IMR-90 (cell line): ENCODE data around the gene ANKMY2. TPM values are rescaled to one million over a fixed set of nuclear protein-coding genes. Genes with fewer than 3 reads are reported as not detected.

Experiments used
- ATAC-seq: fragments of 200-7000 bp; cut with Tn5 transposase; 2 replicates; pipeline ENCODE4 v1.9.1; 2020; ENCODE audit warnings: low read depth, mild to moderate bottlenecking, moderate library complexity
- BruUV-seq: library from RNA; stranded (reverse); fragments of 400-500 nt; replicated peaks from 2 replicates; lab custom pipeline; 2021; lab: Mats Ljungman, UMichigan
- CTCF ChIA-PET: fragments of 300-600 bp; formaldehyde crosslinking; extraction: SDS; loops from one replicate; lab custom pipeline; 2021; ENCODE audit warnings: antibody characterized with exemption; lab: Yijun Ruan, JAX
- POLR2A ChIA-PET: fragments of 300-600 bp; sonication (Branson Sonifier 250); formaldehyde crosslinking; loops from one replicate; lab custom pipeline; 2022; ENCODE audit warnings: antibody characterized with exemption; ENCODE audit not compliant: unreplicated experiment; lab: Charles Lee
- DNase-seq: peaks from one replicate; pipeline ENCODE4 v3.0.0; 2013
- H2AFZ ChIP-seq: replicated peaks from 2 replicates; pipeline ENCODE3; 2013; ENCODE audit warnings: low read length, mild to moderate bottlenecking; ENCODE audit not compliant: poor library complexity
- H2AK5ac ChIP-seq: 2 replicates; pipeline ENCODE4 v1.6.1; 2013; ENCODE audit warnings: low read depth, low read length, inconsistent platforms
- H2AK9ac ChIP-seq: replicated peaks from 2 replicates; pipeline ENCODE3; 2013; ENCODE audit warnings: mild to moderate bottlenecking, low read depth, low read length, moderate library complexity; ENCODE audit not compliant: poor library complexity
- H2BK120ac ChIP-seq: 2 replicates; pipeline ENCODE4 v1.6.1; 2013; ENCODE audit warnings: low read depth, low read length, inconsistent platforms
- H2BK15ac ChIP-seq: 3 replicates; pipeline ENCODE4 v1.6.1; 2013; ENCODE audit warnings: low read depth, low read length, inconsistent platforms
- H2BK20ac ChIP-seq: 2 replicates; pipeline ENCODE4 v1.6.1; 2013; ENCODE audit warnings: low read depth, mild to moderate bottlenecking, inconsistent platforms, low read length, moderate library complexity
- H2BK5ac ChIP-seq: 2 replicates; pipeline ENCODE4 v1.6.1; 2013; ENCODE audit warnings: mild to moderate bottlenecking, low read depth, low read length, inconsistent platforms; ENCODE audit not compliant: poor library complexity, severe bottlenecking
- H3K14ac ChIP-seq: replicated peaks from 2 replicates; pipeline ENCODE4 v1.6.1; 2013; ENCODE audit warnings: low read depth, low read length, inconsistent platforms
- H3K18ac ChIP-seq: 2 replicates; pipeline ENCODE4 v1.6.1; 2013; ENCODE audit warnings: low read depth, low read length, control low read depth
- H3K23ac ChIP-seq: 2 replicates; pipeline ENCODE4 v1.6.1; 2013; ENCODE audit warnings: low read depth, low read length, inconsistent platforms
- H3K27ac ChIP-seq: 2 replicates; pipeline ENCODE4 v1.5.1; 2013; ENCODE audit warnings: mild to moderate bottlenecking, control low read depth, low read length; ENCODE audit not compliant: insufficient read depth
- H3K27me3 ChIP-seq: 2 replicates; pipeline ENCODE4 v1.6.1; 2013; ENCODE audit warnings: low read length; ENCODE audit not compliant: control insufficient read depth, insufficient read depth
- H3K36me3 ChIP-seq: 2 replicates; pipeline ENCODE4 v1.6.1; 2013; ENCODE audit warnings: low read length, mixed read lengths; ENCODE audit not compliant: control insufficient read depth, insufficient read depth
- H3K4ac ChIP-seq: 2 replicates; pipeline ENCODE4 v1.6.1; 2013; ENCODE audit warnings: low read depth, low read length, inconsistent platforms
- H3K4me1 ChIP-seq: 2 replicates; pipeline ENCODE4 v1.6.1; 2013; ENCODE audit warnings: low read length, mixed read lengths; ENCODE audit not compliant: control insufficient read depth, insufficient read depth
- H3K4me2 ChIP-seq: 2 replicates; pipeline ENCODE4 v1.6.1; 2013; ENCODE audit warnings: low read depth, mild to moderate bottlenecking, control low read depth, low read length, moderate library complexity
- H3K4me3 ChIP-seq: 2 replicates; pipeline ENCODE4 v1.5.1; 2013; ENCODE audit warnings: low read depth, mild to moderate bottlenecking, control low read depth, low read length, moderate library complexity; ENCODE audit not compliant: insufficient read depth
- H3K56ac ChIP-seq: 2 replicates; pipeline ENCODE4 v1.6.1; 2013; ENCODE audit warnings: low read length, inconsistent platforms; ENCODE audit not compliant: insufficient read depth; ENCODE audit errors: extremely low read depth
- H3K79me1 ChIP-seq, 2 experiments: 2 replicates each; pipeline ENCODE4 v1.6.1; 2013; ENCODE audit warnings: low read length in 2 of 2, inconsistent platforms in 1 of 2, low read depth in 1 of 2
- H3K9ac ChIP-seq: 2 replicates; pipeline ENCODE4 v1.6.1; 2013; ENCODE audit warnings: low read depth, low read length, control low read depth
- H3K9me1 ChIP-seq: 2 replicates; pipeline ENCODE4 v1.6.1; 2013; ENCODE audit warnings: low read length, inconsistent platforms; ENCODE audit not compliant: insufficient read depth
- H3K9me3 ChIP-seq: 2 replicates; pipeline ENCODE4 v1.6.1; 2013; ENCODE audit warnings: low read length; ENCODE audit not compliant: control insufficient read depth, insufficient read depth
- H4K20me1 ChIP-seq: 2 replicates; pipeline ENCODE4 v1.6.1; 2013; ENCODE audit warnings: low read length, inconsistent platforms; ENCODE audit not compliant: insufficient read depth
- H4K5ac ChIP-seq: 2 replicates; pipeline ENCODE4 v1.6.1; 2013; ENCODE audit warnings: mild to moderate bottlenecking, low read depth, low read length, control low read depth
- H4K8ac ChIP-seq, 2 experiments: 2 replicates each; pipeline ENCODE4 v1.6.1; 2013; ENCODE audit warnings: low read depth in 2 of 2, low read length in 2 of 2, control low read depth in 1 of 2, inconsistent platforms in 1 of 2
- H4K91ac ChIP-seq: 2 replicates; pipeline ENCODE4 v1.6.1; 2013; ENCODE audit warnings: low read depth, low read length, inconsistent platforms; ENCODE audit not compliant: insufficient read depth
- CEBPB ChIP-seq: IDR thresholded peaks from 2 replicates; pipeline ENCODE4 v1.6.1; 2012; ENCODE audit warnings: low read depth, low read length, improper control_type of control experiment
- MXI1 ChIP-seq: IDR thresholded peaks from 2 replicates; pipeline ENCODE4 v1.6.1; 2012; ENCODE audit warnings: low read depth, mild to moderate bottlenecking, low read length, moderate library complexity, borderline replicate concordance
- NFE2L2 ChIP-seq: fragments of 150-350 bp; IDR thresholded peaks from 2 replicates; pipeline ENCODE4 v1.6.1; 2016; ENCODE audit warnings: low read depth, mild to moderate bottlenecking, low read length
- RAD21 ChIP-seq: IDR thresholded peaks from 2 replicates; pipeline ENCODE4 v1.6.1; 2012; ENCODE audit warnings: low read length, improper control_type of control experiment
- SMC3 ChIP-seq: fragments of 150-350 bp; IDR thresholded peaks from 2 replicates; pipeline ENCODE4 v1.6.1; 2016; ENCODE audit warnings: low read depth, mild to moderate bottlenecking, antibody characterized with exemption, low read length, moderate library complexity
- WGBS, 2 experiments: methylation state at CpG; one replicate each; pipeline versions ENCODE4 v1.1.5 to v1.1.7; 2013; ENCODE audit warnings: missing lambda C conversion rate in 2 of 2; ENCODE audit not compliant: insufficient read length in 1 of 2; ENCODE audit errors: extremely low coverage in 2 of 2; 5-methylcytosine and 5-hydroxymethylcytosine counted together
- dilution Hi-C: fragments of 300-500 bp; cut with HindIII; formaldehyde crosslinking; loops from one replicate; pipeline ENCODE4 v1.14.3; 2018; ENCODE audit warnings: low sequenced_read_pairs; ENCODE audit not compliant: unreplicated experiment
- in situ Hi-C: fragments of 300-500 bp; cut with MboI; formaldehyde crosslinking; loops from 3 replicates; pipeline ENCODE4 v1.14.3; 2019; ENCODE audit warnings: low sequenced_read_pairs, inconsistent platforms, mixed read lengths
- intact Hi-C: fragments of 100-400 bp; cut with micrococcal nuclease; formaldehyde crosslinking; loops from 2 replicates; pipeline ENCODE4 v1.10.0; 2022
- polyA plus RNA-seq, 3 experiments: library from polyadenylated mRNA; depleted of rRNA; stranded (reverse); fragments of >200 nt; gene quantifications; 2 replicates each; pipeline ENCODE4 v1.2.3, GENCODE V29; 2012; ENCODE audit warnings: low replicate concordance in 1 of 3
- total RNA-seq: library from RNA; depleted of rRNA; stranded (reverse); fragments of >200 nt; gene quantifications from 2 replicates; pipeline ENCODE4 v1.2.3, GENCODE V29; 2012

Gene ANKMY2
- total and polyA plus RNA-seq, 2 of the 4 experiments (the other 2 are of a cell fraction): 19.5 to 41.9 TPM

- ATAC-seq: no peak
- POLR2A ChIA-PET: no interaction called here
- Histone ChIP-seq H4K8ac (no peak overlapping the region), H3K4ac (no peak overlapping the region), H3K9ac (no peak overlapping the region), H3K14ac (no peak overlapping the region), H3K4me2 (no peak overlapping the region), H2BK20ac (no peak overlapping the region), H2AFZ (no peak overlapping the region), H2BK120ac (no peak overlapping the region), H2BK5ac (peak overlapping the region; percentile 50), H4K20me1 (no peaks in the 10 kb centered on the region), H3K36me3 (peaks cover 6% of the 10 kb centered on the region), H3K9me3 (no peaks in the 10 kb centered on the region), H2BK15ac (no peak overlapping the region), H3K27me3 (no peaks in the 10 kb centered on the region), H4K5ac (no peak overlapping the region), H3K18ac (peak overlapping the region; percentile 24; the same call in 1 of the 2 replicates), H2AK9ac (no peak overlapping the region), H3K23ac (no peak overlapping the region), H4K91ac (no peak overlapping the region; the same call in 1 of the 2 replicates), H3K4me1 (peaks cover 11% of the 10 kb centered on the region), H3K27ac (no peak overlapping the region; the same call in 1 of the 2 replicates), H3K9me1 (0 out of 2 replicates have a peak, but pooled peaks cover 3% of the 10 kb centered on the region), H3K79me1 (peaks cover 11 to 40% of the 10 kb centered on the region in 2 experiments; a peak in 3 of 4 replicates), H3K4me3 (no peak overlapping the region), H2AK5ac (no peak overlapping the region), H3K56ac (no peak overlapping the region)
- intact Hi-C loops: no loop called here
- no peak for TF ChIP-seq MXI1
- TF ChIP-seq CEBPB: no peak
- TF ChIP-seq SMC3: no peak
- no peak for TF ChIP-seq NFE2L2
- no peak for TF ChIP-seq RAD21
- dilution Hi-C loops: no loop called here
- in situ Hi-C loops: no loop called here
- no peak for DNase-seq
- WGBS, 2 experiments: no CpG with 5 or more reads among the region's 3 CpGs
- CTCF ChIA-PET: no interaction called here
- no TSS peak for BruUV-seq
Measured at GRCh38 chr7:16671811-16672210, 26.3 kb upstream of the ANKMY2 start.
